Measurements from ENCODE around the gene ZGLP1.
"Not testable (repeated sequence)": the region's sequence is repeated elsewhere in the genome, so short reads cannot be mapped to it uniquely, and the experiment has no call there.

Gene ZGLP1

DNA sequence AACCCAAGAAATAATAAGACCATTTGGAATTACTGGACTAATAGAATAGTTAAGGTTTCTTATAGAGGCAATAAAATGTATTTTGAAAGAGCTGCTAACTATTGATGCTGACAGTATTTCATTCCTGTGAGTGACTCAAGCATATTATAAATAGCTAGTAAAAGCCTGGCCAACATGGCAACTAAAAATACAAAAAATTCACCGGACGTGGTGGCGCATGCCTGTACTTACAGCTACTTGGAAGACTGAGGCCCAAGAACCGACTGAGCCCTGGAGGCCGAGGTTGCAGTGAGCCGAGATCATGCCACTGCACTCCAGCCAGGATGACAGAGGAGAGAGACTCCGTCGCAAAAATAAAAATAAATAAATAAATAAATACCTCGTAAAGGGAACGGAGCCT is 35.2 kb upstream of the ZGLP1 start:
- no peaks in the 10 kb centered on the region for H3K36me3 ChIP-seq
- TF ChIP-seq, protein P1, sequence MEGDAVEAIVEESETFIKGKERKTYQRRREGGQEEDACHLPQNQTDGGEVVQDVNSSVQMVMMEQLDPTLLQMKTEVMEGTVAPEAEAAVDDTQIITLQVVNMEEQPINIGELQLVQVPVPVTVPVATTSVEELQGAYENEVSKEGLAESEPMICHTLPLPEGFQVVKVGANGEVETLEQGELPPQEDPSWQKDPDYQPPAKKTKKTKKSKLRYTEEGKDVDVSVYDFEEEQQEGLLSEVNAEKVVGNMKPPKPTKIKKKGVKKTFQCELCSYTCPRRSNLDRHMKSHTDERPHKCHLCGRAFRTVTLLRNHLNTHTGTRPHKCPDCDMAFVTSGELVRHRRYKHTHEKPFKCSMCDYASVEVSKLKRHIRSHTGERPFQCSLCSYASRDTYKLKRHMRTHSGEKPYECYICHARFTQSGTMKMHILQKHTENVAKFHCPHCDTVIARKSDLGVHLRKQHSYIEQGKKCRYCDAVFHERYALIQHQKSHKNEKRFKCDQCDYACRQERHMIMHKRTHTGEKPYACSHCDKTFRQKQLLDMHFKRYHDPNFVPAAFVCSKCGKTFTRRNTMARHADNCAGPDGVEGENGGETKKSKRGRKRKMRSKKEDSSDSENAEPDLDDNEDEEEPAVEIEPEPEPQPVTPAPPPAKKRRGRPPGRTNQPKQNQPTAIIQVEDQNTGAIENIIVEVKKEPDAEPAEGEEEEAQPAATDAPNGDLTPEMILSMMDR (IDR thresholded peaks at IDR 0.05; ENCODE audit: low read depth, low read length): no peak
- no peak for DNase-seq
- no peaks in the 10 kb centered on the region for H3K9me3 ChIP-seq
- H3K4me3 ChIP-seq (ENCODE audit: low read depth, low read length): no peak overlapping the region
- H3K27me3 ChIP-seq: no peaks in the 10 kb centered on the region
- H3K4me1 ChIP-seq: no peaks in the 10 kb centered on the region

DNA sequence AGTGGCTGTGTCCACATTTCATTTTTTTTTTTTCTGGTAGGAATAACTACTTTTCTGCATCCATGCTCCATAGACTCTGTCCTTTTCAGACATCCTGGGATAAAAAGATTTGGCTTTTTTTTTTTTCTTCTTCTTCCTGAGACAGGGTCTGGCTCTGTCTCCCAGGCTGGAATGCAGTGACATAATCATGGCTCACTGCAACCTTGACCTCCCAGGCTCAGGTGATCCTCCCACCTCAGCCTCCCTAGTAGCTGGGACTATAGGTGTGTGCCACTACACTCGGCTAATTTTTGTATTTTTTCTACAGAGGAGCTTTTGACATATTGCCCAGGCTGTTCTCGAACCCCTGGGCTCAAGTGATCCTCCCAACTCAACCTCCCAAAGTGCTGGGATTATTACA is 33.9 kb upstream of the ZGLP1 start:
- H3K36me3 ChIP-seq: no peaks in the 10 kb centered on the region
- TF ChIP-seq, protein P1 (IDR thresholded peaks at IDR 0.05; ENCODE audit: low read depth, low read length): no peak
- no peak for DNase-seq
- H3K4me1 ChIP-seq: no peaks in the 10 kb centered on the region
- H3K9me3 ChIP-seq: no peaks in the 10 kb centered on the region
- H3K27me3 ChIP-seq: no peaks in the 10 kb centered on the region
- H3K4me3 ChIP-seq (ENCODE audit: low read depth, low read length): no peak overlapping the region

DNA sequence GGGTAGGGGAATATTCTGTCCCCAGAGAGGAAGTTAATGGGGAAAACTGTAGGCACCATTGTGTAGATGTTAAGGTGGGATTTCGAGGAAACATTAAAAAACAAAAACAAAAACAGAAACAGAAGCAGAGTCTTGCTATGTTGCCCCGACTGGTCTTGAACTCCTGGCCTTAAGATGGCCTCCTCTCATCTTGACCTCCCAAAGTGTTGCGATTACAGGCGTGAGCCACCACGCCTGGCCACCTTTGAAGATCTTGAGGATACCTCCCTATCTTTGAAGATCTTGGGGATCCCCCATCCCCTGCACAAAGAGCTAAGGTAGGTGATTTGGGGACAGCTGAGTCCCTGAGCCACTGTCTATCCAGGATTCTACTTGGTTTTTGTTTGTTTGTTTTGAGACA is 30.4 kb upstream of the ZGLP1 start:
- DNase-seq: no peak
- no peaks in the 10 kb centered on the region for H3K4me1 ChIP-seq
- H3K36me3 ChIP-seq: no peaks in the 10 kb centered on the region
- H3K9me3 ChIP-seq: no peaks in the 10 kb centered on the region
- TF ChIP-seq, protein P1 (IDR thresholded peaks at IDR 0.05; ENCODE audit: low read depth, low read length): no peak
- no peak overlapping the region for H3K4me3 ChIP-seq (ENCODE audit: low read depth, low read length)
- no peaks in the 10 kb centered on the region for H3K27me3 ChIP-seq

DNA sequence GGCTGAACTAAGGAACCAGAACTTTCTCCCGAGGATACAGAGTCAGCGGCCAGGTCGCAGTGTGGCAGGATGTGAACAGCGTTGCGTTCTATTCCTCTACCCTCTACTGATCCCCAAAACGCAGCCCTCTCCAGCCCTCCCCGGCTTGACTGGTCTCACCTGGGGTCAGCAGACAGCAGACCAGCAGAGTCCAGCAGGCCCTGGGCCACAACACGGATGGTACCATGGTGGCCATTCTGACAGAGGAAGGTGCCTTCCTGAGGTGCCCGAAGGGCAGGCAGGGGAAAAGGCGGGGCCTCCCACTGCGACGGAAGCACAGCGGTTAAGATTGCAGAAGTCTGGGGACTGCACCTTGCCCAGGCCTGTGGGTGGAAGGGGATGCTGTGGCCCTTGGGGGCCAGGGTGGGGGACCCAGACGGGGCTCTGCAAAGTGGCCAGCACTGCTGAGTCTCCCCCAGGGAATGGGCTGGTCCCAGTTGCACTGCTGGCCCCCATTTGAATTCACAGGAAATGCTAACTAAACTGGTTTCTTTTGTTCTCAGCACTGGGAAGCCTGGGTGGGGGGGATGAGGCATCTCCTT is 29.9 kb upstream of the ZGLP1 start, which contains the start of gene ICAM3:
ICAM3 (minus strand) TSS at position 245 of the 581 bp plus-strand sequence; CDS start at position 235, 10 bp downstream.
- H3K4me3 ChIP-seq (ENCODE audit: low read depth, low read length): no peak within 1 kb of the TSS

DNA sequence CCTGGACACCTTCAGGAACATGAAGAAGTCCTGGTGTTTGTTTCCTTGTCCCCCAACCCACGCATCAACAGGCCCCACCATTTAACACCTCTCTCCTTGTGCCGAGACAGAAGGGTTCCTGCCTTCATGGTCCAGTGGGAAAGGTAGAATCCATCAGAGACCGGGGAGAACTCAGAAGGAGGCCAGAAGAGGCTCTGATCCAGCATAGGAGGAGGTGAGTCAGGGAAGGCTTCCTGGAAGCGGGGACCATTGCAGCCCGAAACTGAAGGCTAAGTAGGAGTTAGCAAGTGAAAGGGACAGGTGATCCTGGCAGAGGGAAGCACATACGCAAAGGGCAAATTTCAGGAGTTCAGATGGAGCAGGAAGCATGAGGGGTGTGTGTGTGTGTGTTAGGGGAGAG is 29.3 kb upstream of the ZGLP1 start:
- Histone ChIP-seq H3K4me1 (no peaks in the 10 kb centered on the region), H3K9me3 (no peaks in the 10 kb centered on the region), H3K27me3 (no peaks in the 10 kb centered on the region), H3K4me3 (ENCODE audit: low read depth, low read length) (no peak overlapping the region), H3K36me3 (no peaks in the 10 kb centered on the region)
- TF ChIP-seq, protein P1 (IDR thresholded peaks at IDR 0.05; ENCODE audit: low read depth, low read length): no peak
- no peak for DNase-seq

More for the DNA sequence above, 29.9 kb upstream of the ZGLP1 start, which contains the start of gene ICAM3:
- H3K36me3 ChIP-seq: no peaks in the 10 kb centered on the region
- H3K4me1 ChIP-seq: no peaks in the 10 kb centered on the region
- no peaks in the 10 kb centered on the region for H3K27me3 ChIP-seq
- no peaks in the 10 kb centered on the region for H3K9me3 ChIP-seq
- DNase-seq: no peak
- TF ChIP-seq, protein P1 (IDR thresholded peaks at IDR 0.05; ENCODE audit: low read depth, low read length): no peak

DNA sequence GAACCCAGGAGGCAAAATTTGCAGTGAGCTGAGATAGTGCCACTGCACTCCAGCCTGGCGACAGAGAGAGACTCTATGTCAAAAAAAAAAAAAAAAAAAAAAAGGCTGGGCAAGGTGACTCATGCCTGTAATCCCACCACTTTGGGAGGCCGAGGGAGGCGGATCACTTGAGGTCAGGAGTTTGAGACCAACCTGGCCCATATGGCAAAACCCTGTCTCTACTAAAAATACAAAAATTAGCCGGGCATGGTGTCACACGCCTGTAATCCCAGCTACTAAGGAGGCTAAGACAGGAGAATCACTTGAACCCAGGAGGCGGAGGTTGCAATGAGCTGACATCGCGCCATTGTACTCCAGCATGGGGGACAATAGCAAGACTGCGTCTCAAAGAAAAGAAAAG is 27.1 kb upstream of the ZGLP1 start:
- H3K4me3 ChIP-seq (ENCODE audit: low read depth, low read length); DNase-seq; H3K9me3 ChIP-seq; H3K4me1 ChIP-seq; H3K27me3 ChIP-seq; H3K36me3 ChIP-seq: not testable (repeated sequence)
